Stimulated activated CD8-positive, alpha-beta memory T cell treated with anti-CD3 and anti-CD28 coated beads, Interleukin-7, amount 100 ng/mL, for 1 hour (primary cell): ENCODE data around the gene B9D1.

ENCODE experiments used
- DNase-seq, 2 donors: peaks; one replicate each; pipeline ENCODE4 v3.0.0-alpha.2; 2020; ENCODE audit warnings: low read depth in 2 of 2

Gene B9D1

DNA sequence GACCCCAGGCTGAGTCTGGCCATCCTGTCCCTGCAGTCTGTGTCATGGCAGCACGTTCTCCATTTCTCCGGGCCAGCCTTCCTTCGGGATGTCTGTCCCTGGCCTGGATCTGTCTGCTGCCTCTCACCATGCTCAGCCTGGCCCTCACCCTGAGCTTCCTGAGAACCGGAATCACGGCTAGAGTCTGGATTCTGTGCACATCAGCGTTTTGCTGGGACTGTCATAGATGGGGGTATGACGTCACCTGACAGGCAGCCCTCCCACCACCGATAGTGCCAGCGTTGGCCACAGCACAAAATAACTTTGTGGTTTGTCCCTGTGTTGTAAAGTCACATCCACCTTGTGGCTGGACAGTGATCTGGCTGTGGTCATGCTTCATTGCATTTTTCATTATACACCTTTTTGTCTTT is 59.2 kb downstream of the B9D1 start:
- no peak for DNase-seq

DNA sequence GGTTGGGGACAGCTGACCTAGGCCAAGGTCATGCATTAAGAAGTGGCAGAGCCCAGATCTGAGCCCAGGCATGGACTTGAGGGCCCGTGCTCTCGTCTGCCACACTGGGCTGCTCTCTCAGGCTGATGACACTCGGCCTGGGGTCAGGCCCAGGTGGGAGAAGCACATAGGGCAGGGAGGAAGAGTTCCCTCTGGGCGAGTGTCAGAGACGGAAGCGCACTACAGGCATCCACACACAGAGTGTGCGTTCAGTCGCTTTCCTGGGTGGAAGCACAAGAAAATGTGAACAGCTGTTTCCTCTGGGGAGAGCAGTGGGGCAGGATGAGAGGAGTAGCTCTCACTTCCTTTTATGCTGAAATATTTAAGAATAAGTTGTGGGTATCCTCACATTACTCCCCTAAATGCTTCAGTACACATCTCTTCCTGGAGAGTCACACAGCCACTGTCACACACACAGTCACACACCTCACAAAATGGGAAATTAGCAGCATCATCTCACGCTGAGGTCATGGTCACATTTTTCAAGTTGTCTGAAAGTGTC is 59.7 kb downstream of the B9D1 start:
- no peak for DNase-seq

DNA sequence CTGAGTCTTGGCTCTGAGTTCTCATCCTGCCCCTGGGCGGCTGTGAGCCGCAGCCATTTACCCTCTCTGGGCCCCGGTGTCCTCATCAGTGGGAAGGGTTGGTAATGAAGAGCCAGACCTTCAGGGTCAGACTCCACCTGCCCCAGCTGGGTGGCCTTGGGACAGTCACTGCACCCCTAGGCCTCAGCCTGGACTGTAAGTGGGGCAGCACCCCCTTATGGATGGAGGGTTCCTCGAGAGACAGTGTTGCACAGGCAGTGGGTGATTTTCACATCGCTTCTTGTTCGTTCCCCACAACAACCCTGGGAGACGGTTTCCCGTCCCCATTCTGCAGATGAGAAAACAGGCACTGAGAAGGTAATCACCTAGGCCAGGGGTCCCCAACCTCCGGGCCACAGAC is 60.5 kb downstream of the B9D1 start:
- DNase-seq = no peak

DNA sequence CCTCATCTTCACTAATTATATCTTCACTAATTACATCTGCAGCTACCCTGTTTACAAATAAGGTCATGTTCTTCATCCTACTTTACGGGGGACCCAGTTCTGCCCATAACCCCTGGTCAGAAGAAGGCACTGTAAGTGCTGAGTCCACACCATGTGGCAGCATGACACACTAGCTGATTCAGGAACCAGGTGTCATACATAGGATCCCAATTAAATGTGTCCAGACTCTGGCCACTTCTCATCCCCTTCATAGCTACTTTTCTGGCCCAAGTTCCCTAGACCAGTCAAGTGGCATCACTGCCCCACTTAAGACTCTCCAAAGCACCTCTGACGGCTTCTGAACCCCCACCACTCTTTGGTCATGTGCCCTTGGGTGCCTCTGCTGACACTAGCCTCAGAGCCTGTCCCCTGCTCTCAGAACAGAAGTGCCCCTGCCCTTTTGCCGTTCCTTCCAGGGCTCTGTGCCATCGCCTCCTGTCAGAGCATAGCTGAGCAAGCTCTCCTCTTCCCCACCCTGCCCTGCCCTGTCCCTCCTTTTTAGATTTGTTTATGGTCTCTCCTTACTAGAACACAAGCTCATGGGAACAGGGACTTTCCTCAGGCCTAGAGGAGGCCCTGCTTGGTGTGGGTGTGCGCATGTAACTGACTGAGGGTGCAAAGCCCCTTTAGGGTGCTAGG is 61.1 kb downstream of the B9D1 start:
- no peak for DNase-seq

DNA sequence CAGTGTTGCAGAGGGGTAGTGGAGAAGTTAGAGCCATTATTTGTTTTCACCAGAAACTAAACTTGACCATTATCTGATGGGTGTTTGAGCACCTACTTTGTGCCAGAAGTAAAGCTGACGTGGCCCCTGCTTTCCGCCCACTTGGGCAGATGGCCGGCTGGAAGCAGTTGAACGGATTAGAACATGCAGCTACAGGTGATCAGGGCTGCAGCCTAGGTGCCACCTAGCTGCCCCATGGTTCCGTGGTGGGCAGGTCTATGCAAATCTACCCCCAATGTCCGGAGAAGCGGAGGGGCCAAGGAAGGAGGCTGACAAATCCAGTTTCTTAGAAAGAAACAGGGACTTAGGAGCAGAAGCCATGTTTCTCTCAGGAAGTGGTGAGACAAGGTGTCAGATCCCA is 62.7 kb downstream of the B9D1 start:
- DNase-seq = no peak

DNA sequence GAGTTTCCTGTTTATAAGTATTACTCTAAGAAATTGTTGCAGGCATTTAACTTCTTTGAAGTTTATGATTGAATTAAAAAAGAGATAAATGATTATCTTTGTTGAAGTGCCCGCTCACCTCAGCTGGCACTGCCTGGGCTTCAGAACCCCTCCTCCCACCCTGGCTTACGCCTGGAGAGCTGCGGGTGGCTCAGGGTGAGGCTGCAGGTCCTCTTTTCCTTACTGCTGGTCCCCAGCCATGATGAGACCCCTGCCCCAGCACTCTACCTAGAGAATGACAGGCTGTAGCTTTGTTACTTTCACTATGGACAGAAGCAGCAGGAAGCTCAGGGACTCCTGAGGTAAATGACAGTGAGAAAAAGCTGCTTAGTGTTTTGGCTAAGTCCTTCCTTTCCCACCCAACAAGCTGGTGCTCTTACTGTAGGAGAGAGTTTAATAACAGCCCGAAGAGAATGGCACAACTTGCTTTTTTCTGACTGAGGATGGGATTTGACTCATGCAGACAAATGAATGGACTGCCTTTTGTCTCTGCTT is 63.2 kb downstream of the B9D1 start:
- DNase-seq = no peak

DNA sequence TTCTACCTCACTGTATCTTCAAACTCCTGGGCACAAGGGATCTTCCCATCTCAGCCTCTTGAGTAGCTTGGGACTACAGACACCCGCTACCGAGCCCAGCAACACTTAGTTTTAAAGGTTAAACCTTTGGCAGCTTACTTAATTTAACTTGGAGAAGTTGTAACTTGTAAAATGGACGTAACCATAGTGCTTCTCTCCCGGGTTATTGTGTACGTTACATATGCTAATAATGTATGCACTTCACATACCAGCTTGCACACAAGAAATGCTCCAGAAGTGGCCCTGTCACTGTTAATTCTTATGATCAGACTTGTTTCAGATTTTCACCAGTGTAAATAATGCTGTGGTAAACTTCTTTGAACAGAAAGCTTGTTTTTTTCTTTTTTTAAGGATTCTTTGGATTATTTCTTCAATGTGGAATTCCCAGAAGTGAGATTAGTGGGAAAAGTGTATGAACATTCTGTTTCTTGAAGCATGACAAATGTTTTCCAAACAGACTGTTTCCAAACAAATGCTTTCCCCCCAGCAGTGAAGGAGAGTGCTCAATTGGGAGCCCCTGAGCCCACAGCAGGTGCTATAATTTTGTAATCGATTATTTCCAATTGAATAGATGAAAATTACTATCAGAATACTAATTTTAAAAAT is 63.8 kb downstream of the B9D1 start:
- no peak for DNase-seq

DNA sequence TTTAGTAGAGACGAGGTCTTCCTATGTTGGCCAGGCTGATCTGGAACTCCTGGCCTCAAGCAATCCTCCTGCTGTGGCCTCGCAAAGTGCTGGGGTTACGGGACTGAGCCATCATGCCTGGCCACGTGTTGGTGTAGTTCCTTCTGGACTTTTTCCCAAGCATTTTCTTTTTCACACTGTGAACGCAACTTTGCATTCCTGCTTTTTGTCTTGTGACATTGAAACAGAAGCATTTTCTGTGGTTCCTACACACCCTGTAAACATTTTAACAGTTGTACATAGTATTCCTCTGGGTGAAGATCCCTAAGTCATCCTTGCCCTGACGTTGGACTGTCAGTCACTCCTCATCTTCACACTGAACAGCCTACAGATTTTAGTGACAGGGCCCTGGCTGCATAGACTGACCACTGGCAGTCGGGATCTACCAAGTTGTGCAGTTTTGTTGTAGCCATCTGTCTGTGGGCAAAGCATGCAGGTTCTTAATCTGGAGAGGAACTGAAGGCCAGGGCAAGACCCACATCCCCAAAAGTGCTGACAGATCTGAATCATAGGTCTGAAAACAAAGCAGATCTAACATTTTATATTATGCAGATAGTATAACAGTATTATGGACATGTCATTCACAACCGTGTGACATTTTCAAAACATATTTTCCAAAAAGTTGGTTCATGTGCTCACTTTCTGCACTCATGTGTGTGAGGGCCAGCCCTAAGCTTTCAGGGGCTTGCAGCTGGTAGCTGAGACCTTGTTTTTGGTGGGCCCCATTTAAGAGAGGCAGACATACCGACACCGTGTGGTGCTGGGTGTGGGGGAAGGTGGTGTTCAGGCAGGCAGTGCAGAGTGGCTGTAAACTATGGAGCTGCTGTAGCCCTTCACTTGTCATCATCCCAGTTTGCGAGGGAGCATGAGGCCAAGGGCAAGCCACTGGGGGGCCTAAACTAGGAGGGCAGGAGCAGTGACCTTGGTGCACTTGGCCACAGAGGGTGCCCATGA is 65.4 kb downstream of the B9D1 start:
- DNase-seq = no peak

DNA sequence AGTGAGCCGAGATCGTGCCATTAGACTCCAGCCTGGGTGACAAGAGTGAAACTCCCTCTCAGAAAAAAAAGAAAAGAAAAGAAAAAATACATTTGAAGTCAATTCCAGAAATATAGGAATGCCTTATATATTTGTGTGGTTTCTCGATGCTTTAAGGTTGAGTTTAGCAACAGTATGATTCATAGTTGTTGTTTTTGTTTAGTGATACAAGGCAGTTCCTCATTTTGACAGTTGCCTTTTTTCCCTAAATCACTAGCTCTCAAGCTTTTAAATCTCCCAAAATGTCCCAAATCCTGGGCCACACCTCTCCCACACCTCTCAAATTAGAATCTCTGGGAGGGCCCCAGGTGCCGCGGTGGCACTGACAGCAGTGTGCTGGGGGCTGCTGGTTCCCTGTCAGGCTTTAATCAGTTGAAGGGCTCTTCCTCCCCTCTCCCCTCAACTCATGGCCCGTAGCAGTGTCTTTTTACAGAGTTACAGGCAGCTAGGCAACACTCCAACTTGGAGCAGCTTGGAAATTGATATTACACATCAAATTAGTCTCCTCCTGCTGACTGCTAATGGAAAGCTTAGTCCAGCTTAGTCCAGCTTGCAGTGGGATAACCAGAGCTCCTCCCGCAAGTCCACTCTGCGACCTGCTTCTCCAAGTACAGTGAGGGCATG is 66.9 kb downstream of the B9D1 start:
- no peak for DNase-seq

DNA sequence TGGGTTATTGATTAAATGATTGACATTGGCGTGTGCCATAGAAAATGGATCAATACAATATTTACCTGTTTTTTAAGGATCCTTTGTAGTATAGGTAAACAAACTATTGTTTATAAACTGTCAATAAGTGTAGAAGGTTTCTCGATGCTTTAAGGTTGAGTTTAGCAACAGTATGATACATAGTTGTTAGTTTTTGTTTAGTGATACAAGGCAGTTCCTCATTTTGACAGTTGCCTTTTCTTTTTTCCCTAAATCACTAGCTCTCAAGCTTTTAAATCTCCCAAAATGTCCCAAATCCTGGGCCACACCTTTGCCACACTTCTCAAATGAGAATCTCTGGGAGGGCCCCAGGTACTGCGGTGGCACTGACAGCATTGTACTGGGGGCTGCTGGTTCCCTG is 68.1 kb downstream of the B9D1 start:
- DNase-seq = no peak
